Astrocyte of the spinal cord (primary cell): ENCODE measurements around the gene AKR1C2.
"Not testable (repeated sequence)": the region's sequence is repeated elsewhere in the genome, so short reads cannot be mapped to it uniquely, and the experiment has no call there.

ENCODE experiments used
- DNase-seq: peaks from one replicate; pipeline ENCODE4 v3.0.0; 2011; ENCODE audit warnings: low read depth, low spot score
- H3K4me3 ChIP-seq: 2 replicates; pipeline ENCODE4 v1.5.1; 2011; ENCODE audit warnings: low read depth, mild to moderate bottlenecking, low read length, moderate library complexity
- CTCF ChIP-seq: IDR thresholded peaks from 2 replicates; pipeline ENCODE4 v1.5.1; 2012; ENCODE audit warnings: low read depth, mild to moderate bottlenecking, low read length, inconsistent platforms
- in situ Hi-C: cut with HindIII; loops from 2 replicates; pipeline ENCODE4 v1.10.0; 2017; ENCODE audit warnings: low sequenced_read_pairs

Gene AKR1C2

GRCh38 chr10:5002013-5002727 is 1.5 kb downstream of the AKR1C2 start:
- no peak for DNase-seq
- no peak for TF ChIP-seq CTCF
- no peak overlapping the region for H3K4me3 ChIP-seq
- in situ Hi-C loops, result no loop called here

- no peak overlapping the region for H3K4me3 ChIP-seq
- no peak for DNase-seq
- in situ Hi-C loops, result no loop called here
- TF ChIP-seq CTCF, result no peak
Observed at GRCh38 chr10:4998671-4999070, 5.0 kb downstream of the AKR1C2 start.

- in situ Hi-C loops, DNase-seq: not testable (repeated sequence)
Observed at GRCh38 chr10:4994260-4994659, 9.4 kb downstream of the AKR1C2 start.

DNA sequence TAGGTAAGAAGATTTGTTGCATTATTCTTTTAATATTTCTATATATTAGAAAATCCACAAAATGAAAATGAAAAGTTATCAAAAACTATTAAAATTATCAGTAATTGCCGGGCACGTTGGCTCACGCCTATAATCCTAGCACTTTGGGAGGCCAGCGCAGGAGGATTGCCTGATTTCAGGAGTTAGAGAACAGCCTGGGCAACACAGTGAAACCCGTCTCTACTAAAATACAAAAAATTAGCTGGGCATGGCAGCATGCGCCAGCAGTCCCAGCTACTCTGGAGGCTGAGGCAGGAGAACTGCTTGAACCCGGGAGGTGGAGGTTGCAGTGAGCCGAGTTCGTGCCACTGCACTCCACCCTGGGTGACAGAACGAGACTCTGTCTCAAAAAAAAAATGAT is 11.1 kb downstream of the AKR1C2 start:
- DNase-seq, H3K4me3 ChIP-seq, in situ Hi-C loops: not testable (repeated sequence)

More at GRCh38 chr10:4994260-4994659, 9.4 kb downstream of the AKR1C2 start:
- not testable (repeated sequence) for H3K4me3 ChIP-seq

DNA sequence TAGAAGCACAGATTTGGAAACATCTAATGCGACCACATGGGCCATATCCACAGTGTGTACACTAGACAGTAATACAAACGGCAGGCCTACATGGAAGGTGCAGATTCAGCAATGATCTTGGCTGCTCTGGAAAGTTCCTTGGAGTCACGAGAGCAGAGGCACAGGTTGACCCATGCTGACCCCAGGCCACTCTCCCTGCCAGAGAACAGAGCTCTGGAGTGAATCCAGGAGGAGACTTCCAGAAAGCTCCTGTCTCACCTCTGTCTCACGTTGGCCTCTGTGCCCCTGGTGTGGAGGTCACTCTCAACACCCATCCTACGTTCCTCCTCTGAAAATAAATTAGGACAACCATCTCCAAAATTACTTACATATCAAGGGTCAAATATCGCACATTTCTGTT is 12.2 kb downstream of the AKR1C2 start:
- H3K4me3 ChIP-seq, DNase-seq, in situ Hi-C loops: not testable (repeated sequence)

DNA sequence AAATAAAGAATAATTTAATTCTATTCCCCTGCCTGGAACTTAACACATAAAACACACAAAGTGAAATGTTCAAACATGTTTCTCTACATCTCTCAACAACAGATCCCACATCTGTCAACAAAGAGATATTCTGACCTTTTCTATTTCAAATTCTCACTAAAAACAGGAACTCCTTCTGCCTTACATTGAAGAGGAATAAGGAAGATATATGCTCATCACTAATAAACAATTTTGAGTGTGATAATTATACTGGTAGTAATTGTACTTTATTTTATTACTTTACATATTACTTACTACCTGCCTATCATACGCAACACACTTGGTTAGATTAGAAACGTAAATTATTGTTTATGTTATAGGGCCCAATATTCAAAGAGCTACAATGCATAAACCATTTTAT is 13.4 kb downstream of the AKR1C2 start:
- TF ChIP-seq CTCF, result no peak
- no peak for DNase-seq
- H3K4me3 ChIP-seq, result no peak overlapping the region
- in situ Hi-C loops, result no loop called here

GRCh38 chr10:4988000-4988641 is 15.5 kb downstream of the AKR1C2 start:
- in situ Hi-C loops, H3K4me3 ChIP-seq, DNase-seq: not testable (repeated sequence)

GRCh38 chr10:4984971-4985594 is 18.6 kb downstream of the AKR1C2 start:
- in situ Hi-C loops, result no loop called here
- DNase-seq, result no peak
- no peak for TF ChIP-seq CTCF

More at GRCh38 chr10:4984971-4985594, 18.6 kb downstream of the AKR1C2 start:
- H3K4me3 ChIP-seq, result no peak overlapping the region
